Hematopoietic multipotent progenitor cell treated with erythropoietin and hydrocortisone succinate and interleukin-3 and kit ligand, for 8 days (in vitro differentiated cells): ENCODE measurements around the gene CBLN3.
A peak's percentile ranks its signal among the peaks of the same experiment; 100 is the strongest.
"Not testable (repeated sequence)": the region's sequence is repeated elsewhere in the genome, so short reads cannot be mapped to it uniquely, and the experiment has no call there.

ENCODE experiments used
- DNase-seq: peaks from one replicate; pipeline ENCODE4 v3.0.0-alpha.2; 2015

CBLN3 gene

GRCh38 chr14:24399999-24400718, 29.3 kb downstream of the CBLN3 start:
- no peak for DNase-seq

- no peak for DNase-seq
These were observed 30.0 kb downstream of the CBLN3 start for GRCh38 chr14:24399447-24399822.

DNA sequence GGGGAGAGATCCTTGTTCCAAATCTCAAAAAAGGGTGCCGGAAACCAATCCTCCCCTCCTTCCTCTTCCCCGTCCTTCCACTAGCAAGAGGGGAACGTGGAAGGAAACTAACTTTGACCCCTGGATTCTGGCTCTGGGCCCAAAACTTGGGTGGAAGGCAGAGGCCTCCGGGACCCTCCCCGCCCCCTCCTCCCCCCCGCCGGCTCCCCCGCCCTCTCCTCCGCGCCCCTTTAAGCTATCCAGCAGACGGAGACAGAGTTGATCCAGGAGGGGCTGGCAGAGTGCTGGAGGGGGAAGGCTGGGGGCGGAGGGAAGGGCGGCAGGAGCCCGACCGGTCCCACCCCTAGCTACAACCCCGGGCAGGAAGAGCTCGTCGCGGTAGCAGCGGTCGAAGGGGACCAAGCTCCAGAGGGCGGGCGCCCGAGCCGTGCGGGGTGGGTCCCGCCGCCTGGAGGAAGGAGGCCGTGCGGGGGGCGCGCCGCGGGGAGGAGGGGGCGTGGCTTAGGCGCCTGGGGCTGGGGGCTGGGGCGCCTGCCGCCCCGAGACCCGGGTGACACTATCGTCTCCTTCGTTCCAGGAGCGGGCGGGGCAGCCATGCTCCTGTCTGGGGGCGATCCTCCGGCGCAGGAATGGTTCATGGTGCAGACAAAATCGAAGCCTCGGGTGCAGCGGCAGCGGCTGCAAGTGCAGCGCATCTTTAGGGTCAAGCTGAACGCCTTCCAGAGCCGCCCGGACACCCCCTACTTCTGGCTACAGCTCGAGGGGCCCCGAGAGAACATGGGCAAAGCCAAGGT, 30.6 kb downstream of the CBLN3 start, which contains the start of gene NYNRIN:
Gene NYNRIN, plus strand, starts transcription at position 351 of the 794 bp plus-strand sequence. Its CDS starts 244 bp downstream, at position 595.
- DNase-seq, result peak; percentile 38

- DNase-seq, result no peak
These were observed 31.2 kb downstream of the CBLN3 start for GRCh38 chr14:24398293-24398652.

DNA sequence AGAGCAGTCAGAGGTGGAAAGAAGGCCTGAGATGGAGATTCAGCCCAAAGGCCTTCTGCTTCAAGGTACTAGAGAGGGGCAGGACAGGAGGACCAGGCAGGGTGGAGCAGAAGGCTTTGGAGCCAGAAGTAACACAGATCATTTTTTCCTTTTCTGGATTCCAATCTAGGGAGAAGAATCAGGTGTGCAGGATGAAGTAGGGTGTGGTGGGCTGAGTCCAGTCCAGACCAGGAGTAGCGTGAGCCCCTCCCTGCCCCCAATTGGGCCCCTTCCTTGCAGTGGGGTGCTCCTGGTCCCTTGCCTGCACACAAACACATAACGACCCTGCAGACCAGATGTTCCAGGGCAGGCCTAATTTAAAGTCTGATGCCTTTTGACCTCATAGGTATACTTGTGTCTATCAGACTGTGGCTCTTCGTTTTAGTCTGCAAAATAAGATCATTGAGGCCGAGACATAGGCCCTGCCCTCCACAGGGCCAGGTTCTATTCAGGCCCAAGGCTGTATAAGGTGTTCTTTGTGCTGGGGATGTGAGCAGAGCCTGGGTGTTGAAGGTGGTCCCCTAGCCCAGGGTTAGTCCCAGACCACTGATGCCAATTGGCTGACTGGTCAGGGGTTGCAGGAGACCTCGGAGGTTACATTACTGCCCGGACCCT, 31.7 kb downstream of the CBLN3 start:
- no peak for DNase-seq

- peak; percentile 59 for DNase-seq
These were observed 33.6 kb downstream of the CBLN3 start for GRCh38 chr14:24395609-24396582.

GRCh38 chr14:24394275-24394674, 35.2 kb downstream of the CBLN3 start:
- peak; percentile 62 for DNase-seq

DNA sequence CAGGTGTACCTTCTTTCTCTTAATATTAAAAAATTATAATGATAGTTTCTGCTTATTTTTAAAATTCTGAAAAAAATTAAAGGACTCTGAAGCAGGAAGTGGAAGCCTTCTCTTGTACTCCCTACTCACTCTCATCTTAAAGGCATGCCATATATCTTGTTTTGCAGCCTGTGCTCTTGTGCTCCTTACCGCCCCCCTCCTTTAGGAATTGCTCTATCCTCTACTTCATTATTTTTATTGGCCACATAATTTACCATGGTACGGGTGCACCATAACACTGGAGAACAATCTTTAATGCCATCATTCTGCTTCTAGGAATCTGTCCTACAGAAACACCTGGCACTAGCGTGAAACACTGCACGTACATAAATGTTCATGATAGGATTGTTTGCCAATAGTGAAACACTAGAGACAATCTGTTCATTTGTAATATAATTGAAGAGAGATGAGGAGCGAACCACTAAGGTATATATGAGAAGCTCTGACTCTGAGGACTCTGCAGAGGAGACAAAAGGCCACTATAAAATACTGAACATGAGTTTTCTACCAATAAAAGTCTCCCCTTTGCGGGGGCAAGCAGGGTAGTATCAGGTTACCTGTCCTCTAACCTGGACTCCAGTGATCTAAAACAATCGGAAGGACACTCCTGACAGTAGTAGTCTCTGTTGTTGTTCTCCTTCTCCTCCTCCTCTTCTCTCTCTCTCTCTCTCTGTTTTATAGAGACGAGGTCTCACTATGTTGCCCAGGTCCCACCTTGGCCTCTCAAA, 37.0 kb downstream of the CBLN3 start:
- DNase-seq, result peak; percentile 59

GRCh38 chr14:24390701-24391468, 38.6 kb downstream of the CBLN3 start:
- no peak for DNase-seq

- DNase-seq, result no peak
These were observed 40.1 kb downstream of the CBLN3 start for GRCh38 chr14:24389226-24389848.

DNA sequence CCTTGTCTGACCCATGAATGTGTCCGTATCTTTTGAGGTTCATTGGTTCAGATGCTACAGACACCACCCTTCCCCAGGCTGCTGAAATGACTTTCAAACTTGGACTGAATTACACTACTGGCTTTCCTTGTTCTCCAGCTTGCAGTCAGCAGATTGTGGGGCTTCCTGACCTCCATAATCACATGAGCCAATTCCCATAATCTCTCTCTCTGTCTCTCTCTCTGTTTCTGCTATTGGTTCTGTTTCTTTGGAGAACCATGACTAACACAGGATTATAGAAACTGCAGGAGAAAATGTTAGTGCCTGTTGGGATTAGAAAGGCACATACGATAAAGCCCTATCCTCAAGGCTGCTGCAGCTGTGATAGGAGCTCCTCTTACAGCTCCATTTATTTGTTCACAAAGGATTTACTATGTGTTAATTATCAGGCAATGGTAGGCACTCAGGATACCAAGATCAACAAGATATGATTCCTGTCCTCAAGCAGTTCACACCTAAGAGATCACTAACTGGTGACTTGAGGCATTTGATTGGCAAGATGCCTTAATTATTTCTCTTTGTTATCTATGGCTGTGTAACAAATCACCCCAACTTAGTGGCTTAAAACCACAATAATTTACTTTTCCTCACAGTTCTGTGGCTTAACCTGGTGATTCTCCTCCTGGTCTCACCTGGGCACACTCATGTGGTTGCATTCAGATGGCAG, 40.8 kb downstream of the CBLN3 start:
- DNase-seq, result no peak

DNA sequence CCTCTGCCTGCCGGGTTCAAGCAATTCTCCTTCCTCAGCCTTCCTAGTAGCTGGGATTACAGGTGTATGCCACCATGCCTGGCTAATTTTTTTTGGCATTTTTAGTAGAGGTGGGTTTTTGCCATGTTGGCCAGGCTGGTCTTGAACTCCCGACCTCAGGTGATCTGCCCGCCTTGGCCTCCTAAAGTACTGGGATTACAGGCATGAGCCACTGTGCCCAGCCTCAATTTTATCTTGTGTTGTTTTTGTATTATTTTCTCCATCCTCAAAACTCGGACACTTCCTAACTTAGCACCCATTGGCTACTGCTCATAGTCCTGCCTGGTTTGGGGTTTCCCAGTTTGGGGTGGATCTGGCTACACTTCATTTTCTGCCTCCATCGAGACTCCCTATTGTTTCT, 41.9 kb downstream of the CBLN3 start:
- DNase-seq, result not testable (repeated sequence)

- DNase-seq, result no peak
These were observed 42.5 kb downstream of the CBLN3 start for GRCh38 chr14:24387009-24387345.

- DNase-seq, result no peak
These were observed 43.9 kb downstream of the CBLN3 start for GRCh38 chr14:24385524-24385923.

DNA sequence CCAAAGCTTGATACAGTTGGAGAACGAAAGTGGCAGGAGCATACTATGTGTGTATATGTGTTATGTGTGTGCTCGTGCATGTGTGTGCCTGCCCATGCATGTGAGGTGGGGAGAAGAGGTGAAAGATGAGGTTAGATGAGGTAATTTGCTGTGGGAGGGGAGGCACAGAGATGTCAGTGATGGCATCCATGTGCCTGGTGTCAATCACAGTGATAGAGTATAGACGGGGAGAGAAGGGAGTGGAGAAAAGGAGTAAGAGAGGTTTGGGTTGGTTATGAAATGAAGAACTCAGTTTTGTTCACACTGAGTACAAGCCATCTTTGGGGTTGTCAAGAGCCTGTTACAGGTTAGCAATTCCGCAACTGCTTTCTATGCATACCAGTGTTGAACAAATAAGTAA, 45.3 kb downstream of the CBLN3 start:
- DNase-seq, result no peak

DNA sequence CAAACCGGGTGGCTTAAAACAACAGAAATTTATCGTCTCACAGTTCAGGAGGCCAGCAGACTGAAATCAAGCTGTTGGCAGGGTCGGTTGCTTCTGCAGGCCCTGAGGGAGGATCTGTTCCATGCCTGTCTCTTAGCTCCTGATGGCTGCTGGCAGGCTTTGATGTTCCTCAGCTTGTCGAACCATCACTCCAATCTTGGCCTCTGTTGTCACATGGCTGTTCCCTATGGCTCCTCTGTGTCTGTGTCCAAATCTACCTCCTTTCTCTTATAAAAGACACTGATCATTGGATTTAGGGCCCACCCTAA, 47.5 kb downstream of the CBLN3 start:
- no peak for DNase-seq

GRCh38 chr14:24381363-24382063, 48.0 kb downstream of the CBLN3 start:
- no peak for DNase-seq

DNA sequence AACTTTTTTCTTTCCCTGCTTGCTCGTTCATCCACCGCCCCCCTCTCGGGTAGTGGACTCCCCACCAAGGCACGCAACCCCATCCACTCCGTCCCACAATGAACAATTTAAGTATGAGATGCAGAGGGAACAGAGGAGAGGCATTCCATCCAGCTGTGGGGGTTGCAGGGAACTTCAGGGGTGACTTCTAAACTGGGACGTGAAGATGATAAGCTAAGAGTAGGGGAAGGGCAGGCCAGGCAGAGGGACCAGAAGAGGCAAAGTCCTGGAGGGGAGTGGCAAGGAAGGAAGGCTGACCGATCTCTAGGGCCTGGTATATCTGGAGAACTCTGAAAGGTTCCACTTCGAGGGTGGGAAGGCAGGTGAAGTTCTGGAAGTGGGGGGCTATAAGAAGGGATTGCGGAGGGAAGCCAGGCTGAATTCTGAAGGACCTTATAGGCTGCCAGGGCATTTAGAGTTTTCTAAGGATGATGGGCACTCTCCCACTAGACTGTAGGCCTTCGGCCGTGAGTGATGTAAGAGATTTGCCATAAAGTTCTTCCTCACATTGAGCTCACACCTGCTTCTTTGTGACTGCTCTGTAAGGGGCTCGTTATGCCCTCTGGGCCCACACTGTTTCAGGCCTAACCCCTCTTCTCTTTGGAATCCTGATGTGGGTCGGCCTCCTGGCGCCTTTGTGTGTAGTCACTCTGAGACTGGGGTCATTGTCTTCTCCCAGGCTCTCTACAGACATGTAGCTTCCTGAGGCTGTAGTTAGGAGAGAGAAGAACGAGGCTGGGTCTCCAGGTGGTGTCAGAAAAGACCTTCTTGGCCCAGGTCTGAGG, 49.3 kb downstream of the CBLN3 start:
- DNase-seq, result no peak
